Fibroblast of lung (primary cell): Measurements from ENCODE around the gene TMEM135. TPM values are rescaled to one million over a fixed set of nuclear protein-coding genes. Genes with fewer than 3 reads are reported as not detected.
"Not testable (repeated sequence)": the region's sequence is repeated elsewhere in the genome, so short reads cannot be mapped to it uniquely, and the experiment has no call there.

Experiments used
- DNase-seq, 2 donors: peaks; one replicate each; pipeline versions ENCODE4 v3.0.0 to v3.0.0-alpha.2; 2010; ENCODE audit warnings: low read depth in 2 of 2
- H2AFZ ChIP-seq: 2 replicates; pipeline ENCODE4 v1.5.1; 2012; ENCODE audit warnings: low read length, control low read depth, inconsistent platforms
- H3K27ac ChIP-seq: 2 replicates; pipeline ENCODE4 v1.5.1; 2011; ENCODE audit warnings: low read length, control low read depth; ENCODE audit not compliant: insufficient read depth
- H3K27me3 ChIP-seq: 2 replicates; pipeline ENCODE4 v1.5.1; 2011; ENCODE audit warnings: mild to moderate bottlenecking, low read length; ENCODE audit not compliant: control insufficient read depth, insufficient read depth
- H3K36me3 ChIP-seq: 2 replicates; pipeline ENCODE4 v1.5.1; 2011; ENCODE audit warnings: low read length; ENCODE audit not compliant: control insufficient read depth, insufficient read depth
- H3K4me1 ChIP-seq: 2 replicates; pipeline ENCODE4 v1.5.1; 2011; ENCODE audit warnings: low read length; ENCODE audit not compliant: control insufficient read depth, insufficient read depth; ENCODE audit errors: extremely low read depth
- H3K4me2 ChIP-seq: 2 replicates; pipeline ENCODE4 v1.5.1; 2011; ENCODE audit warnings: low read length, control low read depth; ENCODE audit not compliant: insufficient read depth; ENCODE audit errors: extremely low read depth
- H3K4me3 ChIP-seq, 4 experiments: fragments of 200-600 bp in 1 of 4; sonication (generic) in 1 of 4; replicated peaks in 1 of 4; 2 replicates each; pipeline ENCODE4 v1.5.1; 2011 to 2016; ENCODE audit warnings: low read length in 4 of 4, low read depth in 3 of 4, mild to moderate bottlenecking in 3 of 4, control low read depth in 2 of 4, inconsistent platforms in 1 of 4, mixed read lengths in 1 of 4; ENCODE audit not compliant: insufficient read depth in 1 of 4; ENCODE audit errors: control extremely low read depth in 1 of 4
- H3K79me2 ChIP-seq: 2 replicates; pipeline ENCODE4 v1.5.1; 2012; ENCODE audit warnings: mild to moderate bottlenecking, low read length, inconsistent platforms; ENCODE audit not compliant: control insufficient read depth, insufficient read depth
- H3K9ac ChIP-seq: 2 replicates; pipeline ENCODE4 v1.5.1; 2011; ENCODE audit warnings: mild to moderate bottlenecking, low read length, control low read depth; ENCODE audit not compliant: insufficient read depth
- H3K9me3 ChIP-seq: 2 replicates; pipeline ENCODE4 v1.5.1; 2012; ENCODE audit warnings: low read depth, low read length; ENCODE audit not compliant: control insufficient read depth, insufficient read depth
- H4K20me1 ChIP-seq: 2 replicates; pipeline ENCODE4 v1.5.1; 2011; ENCODE audit warnings: low read length; ENCODE audit not compliant: control insufficient read depth, insufficient read depth; ENCODE audit errors: extremely low read depth
- CTCF ChIP-seq, 2 donors: IDR thresholded peaks in 1 of 2; conservative IDR thresholded peaks in 1 of 2; 1 replicate in 1 of 2; 2 replicates in 1 of 2; pipeline ENCODE4 v1.5.1; 2011 to 2012; ENCODE audit warnings: low read length in 2 of 2, control low read depth in 1 of 2, inconsistent platforms in 1 of 2, low read depth in 1 of 2, mild to moderate bottlenecking in 1 of 2
- EZH2 ChIP-seq: IDR thresholded peaks from 2 replicates; pipeline ENCODE4 v1.5.1; 2012; ENCODE audit warnings: low read length, control low read depth, mild to moderate bottlenecking; ENCODE audit errors: missing control alignments
- polyA plus RNA-seq, 2 donors: library from polyadenylated mRNA; depleted of rRNA in 1 of 2; stranded (reverse) in 1 of 2; unstranded in 1 of 2; fragments of >200 nt; gene quantifications; 2 replicates each; pipeline ENCODE4 v1.2.1, GENCODE V29; 2011 to 2012; ENCODE audit warnings: missing spikeins in 1 of 2
- total RNA-seq: library from RNA; depleted of rRNA; stranded (reverse); fragments of >200 nt; gene quantifications from 2 replicates; pipeline ENCODE4 v1.2.1, GENCODE V29; 2014

TMEM135 gene
- total and polyA plus RNA-seq, 2 donors (not counting 1 experiment from before 2014, with no cell fraction given): 17.3 to 20.6 TPM

DNA sequence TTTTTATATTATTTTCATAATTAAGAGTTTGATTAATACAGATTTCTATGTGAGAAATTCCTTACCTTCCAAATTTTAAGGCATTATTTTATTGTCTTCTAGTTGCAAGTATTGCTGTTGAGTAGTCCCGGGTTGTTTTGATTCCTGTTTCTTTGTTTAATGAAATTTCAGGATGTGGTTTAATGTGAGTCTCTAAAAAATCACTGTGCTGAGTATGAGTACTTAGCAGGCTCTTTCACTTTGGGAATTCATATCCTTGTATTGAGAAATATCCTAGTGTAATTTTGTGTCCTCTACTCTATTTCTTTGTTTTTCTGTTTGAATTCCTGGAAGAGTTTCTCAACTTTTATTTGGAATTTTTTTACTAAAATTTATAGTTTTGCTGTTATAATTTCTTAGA lies 113.2 kb downstream of the TMEM135 start:
- no peaks in the 10 kb centered on the region for H3K4me1 ChIP-seq
- no peak overlapping the region for H3K9ac ChIP-seq
- TF ChIP-seq EZH2 (no peak), CTCF (conservative IDR thresholded peaks at IDR 0.05 in 1 of 2, IDR thresholded peaks at IDR 0.05 in 1 of 2; ENCODE audit: low read depth in 1 of 2, low read length in 2 of 2) (no peak)
- H4K20me1 ChIP-seq: no peaks in the 10 kb centered on the region
- no peaks in the 10 kb centered on the region for H3K36me3 ChIP-seq
- H3K27ac ChIP-seq: no peak overlapping the region
- H3K79me2 ChIP-seq: no peaks in the 10 kb centered on the region
- H2AFZ ChIP-seq: no peak overlapping the region
- no peaks in the 10 kb centered on the region for H3K9me3 ChIP-seq
- no peak overlapping the region for H3K4me2 ChIP-seq
- DNase-seq: peak; percentile 13 to 34
- H3K4me3 ChIP-seq: no peak overlapping the region
- H3K27me3 ChIP-seq: no peaks in the 10 kb centered on the region

DNA sequence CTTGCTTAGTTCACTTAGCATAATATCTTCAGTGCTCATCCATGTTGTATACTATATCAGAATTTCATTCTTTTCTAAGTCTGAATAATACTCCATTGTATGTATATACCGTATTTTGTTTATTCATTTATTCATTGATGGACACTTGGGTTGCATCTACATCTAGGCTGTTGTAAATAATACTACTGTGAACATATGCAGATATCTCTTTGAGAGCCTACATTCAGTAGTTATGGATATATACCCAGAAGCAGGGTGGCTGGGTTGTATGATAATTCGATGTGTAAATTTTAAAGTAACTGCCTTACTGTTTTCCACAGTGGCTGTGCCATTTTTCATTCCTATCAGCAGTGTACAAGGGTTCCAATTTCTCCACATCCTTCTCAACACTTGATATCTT lies 116.5 kb downstream of the TMEM135 start:
- no peak overlapping the region for H3K4me2 ChIP-seq
- H3K9me3 ChIP-seq: no peaks in the 10 kb centered on the region
- H4K20me1 ChIP-seq: no peaks in the 10 kb centered on the region
- H3K36me3 ChIP-seq: no peaks in the 10 kb centered on the region
- H3K4me1 ChIP-seq: no peaks in the 10 kb centered on the region
- H3K27me3 ChIP-seq: no peaks in the 10 kb centered on the region
- no peak for TF ChIP-seq EZH2
- no peak for TF ChIP-seq CTCF (conservative IDR thresholded peaks at IDR 0.05 in 1 of 2, IDR thresholded peaks at IDR 0.05 in 1 of 2; ENCODE audit: low read depth in 1 of 2, low read length in 2 of 2)
- no peak overlapping the region for H3K9ac ChIP-seq
- DNase-seq: no peak
- no peaks in the 10 kb centered on the region for H3K79me2 ChIP-seq
- H2AFZ ChIP-seq: no peak overlapping the region
- no peak overlapping the region for H3K4me3 ChIP-seq
- H3K27ac ChIP-seq: no peak overlapping the region

GRCh38 chr11:87156970-87157369 lies 119.2 kb downstream of the TMEM135 start:
- H4K20me1 ChIP-seq: no peaks in the 10 kb centered on the region
- H3K27ac ChIP-seq: no peak overlapping the region
- H3K4me1 ChIP-seq: no peaks in the 10 kb centered on the region
- H3K9ac ChIP-seq: no peak overlapping the region
- no peak overlapping the region for H3K4me3 ChIP-seq
- H2AFZ ChIP-seq: no peak overlapping the region
- no peaks in the 10 kb centered on the region for H3K27me3 ChIP-seq
- no peaks in the 10 kb centered on the region for H3K79me2 ChIP-seq
- no peaks in the 10 kb centered on the region for H3K36me3 ChIP-seq
- TF ChIP-seq EZH2 (no peak), CTCF (conservative IDR thresholded peaks at IDR 0.05 in 1 of 2, IDR thresholded peaks at IDR 0.05 in 1 of 2; ENCODE audit: low read depth in 1 of 2, low read length in 2 of 2) (no peak)
- no peak for DNase-seq
- H3K4me2 ChIP-seq: no peak overlapping the region
- H3K9me3 ChIP-seq: no peaks in the 10 kb centered on the region

GRCh38 chr11:87169076-87169475 lies 131.3 kb downstream of the TMEM135 start:
- H3K36me3 ChIP-seq, H3K9me3 ChIP-seq, H3K4me3 ChIP-seq, H3K27ac ChIP-seq, H2AFZ ChIP-seq, H3K9ac ChIP-seq, H3K4me2 ChIP-seq, H4K20me1 ChIP-seq, H3K27me3 ChIP-seq, H3K79me2 ChIP-seq, DNase-seq, H3K4me1 ChIP-seq: not testable (repeated sequence)
